Neural crest cell (in vitro differentiated cells): ENCODE measurements around the gene CFAP97. TPM values are rescaled to one million over a fixed set of nuclear protein-coding genes. Genes with fewer than 3 reads are reported as not detected.
A peak's percentile ranks its signal among the peaks of the same experiment; 100 is the strongest.

ENCODE experiments used
- DNase-seq: peaks from one replicate; pipeline ENCODE4 v3.0.0; 2021; ENCODE audit warnings: low read depth, mixed read lengths, low spot score
- H3K27ac Mint-ChIP-seq: one replicate; pipeline ENCODE4 v1.8.0; 2021; ENCODE audit warnings: mild to moderate bottlenecking, mixed read lengths; ENCODE audit not compliant: unreplicated experiment
- H3K27me3 Mint-ChIP-seq: 2 replicates; pipeline ENCODE4 v1.8.0; 2021; ENCODE audit warnings: low read depth, mild to moderate bottlenecking, mixed read lengths
- H3K36me3 Mint-ChIP-seq: 2 replicates; pipeline ENCODE4 v1.8.0; 2021; ENCODE audit warnings: low read depth, mild to moderate bottlenecking, mixed read lengths
- H3K4me1 Mint-ChIP-seq: 2 replicates; pipeline ENCODE4 v1.8.0; 2021; ENCODE audit warnings: mixed read lengths
- H3K4me3 Mint-ChIP-seq: one replicate; pipeline ENCODE4 v1.8.0; 2021; ENCODE audit warnings: mild to moderate bottlenecking, mixed read lengths
- H3K9me3 Mint-ChIP-seq: 2 replicates; pipeline ENCODE4 v1.8.0; 2021; ENCODE audit warnings: mixed read lengths
- CTCF ChIP-seq: fragments of 200-600 bp; sonication (generic); conservative IDR thresholded peaks from 2 replicates; pipeline ENCODE4 v1.5.0; 2021; ENCODE audit warnings: antibody characterized with exemption, mild to moderate bottlenecking
- total RNA-seq: library from RNA; stranded (reverse); gene quantifications from 2 replicates; pipeline ENCODE4 v1.2.1, GENCODE V29; 2021

Gene CFAP97
- total RNA-seq, 1 donor from 2014 or later, result 34.6 TPM

- Mint-ChIP-seq H3K36me3 (no peaks in the 10 kb centered on the region), H3K27me3 (no peaks in the 10 kb centered on the region), H3K4me1 (no peaks in the 10 kb centered on the region), H3K27ac (no peak overlapping the region), H3K4me3 (no peak overlapping the region), H3K9me3 (no peaks in the 10 kb centered on the region)
- peak; percentile 66 for DNase-seq
- peak; percentile 83 for TF ChIP-seq CTCF
Observed at GRCh38 chr4:185183622-185184281, 20.0 kb downstream of the CFAP97 start.

- DNase-seq, result no peak
- Mint-ChIP-seq H3K36me3 (no peaks in the 10 kb centered on the region), H3K27me3 (no peaks in the 10 kb centered on the region), H3K4me1 (no peaks in the 10 kb centered on the region), H3K4me3 (no peak overlapping the region), H3K27ac (no peak overlapping the region), H3K9me3 (no peaks in the 10 kb centered on the region)
- no peak for TF ChIP-seq CTCF
Observed at GRCh38 chr4:185182239-185182638, 21.6 kb downstream of the CFAP97 start.

- Mint-ChIP-seq H3K27me3 (no peaks in the 10 kb centered on the region), H3K4me3 (no peak overlapping the region), H3K4me1 (no peaks in the 10 kb centered on the region), H3K9me3 (no peaks in the 10 kb centered on the region), H3K36me3 (peaks cover 4% of the 10 kb centered on the region), H3K27ac (no peak overlapping the region)
- DNase-seq, result no peak
- no peak for TF ChIP-seq CTCF
Observed at GRCh38 chr4:185179488-185179887, 24.3 kb downstream of the CFAP97 start.

DNA sequence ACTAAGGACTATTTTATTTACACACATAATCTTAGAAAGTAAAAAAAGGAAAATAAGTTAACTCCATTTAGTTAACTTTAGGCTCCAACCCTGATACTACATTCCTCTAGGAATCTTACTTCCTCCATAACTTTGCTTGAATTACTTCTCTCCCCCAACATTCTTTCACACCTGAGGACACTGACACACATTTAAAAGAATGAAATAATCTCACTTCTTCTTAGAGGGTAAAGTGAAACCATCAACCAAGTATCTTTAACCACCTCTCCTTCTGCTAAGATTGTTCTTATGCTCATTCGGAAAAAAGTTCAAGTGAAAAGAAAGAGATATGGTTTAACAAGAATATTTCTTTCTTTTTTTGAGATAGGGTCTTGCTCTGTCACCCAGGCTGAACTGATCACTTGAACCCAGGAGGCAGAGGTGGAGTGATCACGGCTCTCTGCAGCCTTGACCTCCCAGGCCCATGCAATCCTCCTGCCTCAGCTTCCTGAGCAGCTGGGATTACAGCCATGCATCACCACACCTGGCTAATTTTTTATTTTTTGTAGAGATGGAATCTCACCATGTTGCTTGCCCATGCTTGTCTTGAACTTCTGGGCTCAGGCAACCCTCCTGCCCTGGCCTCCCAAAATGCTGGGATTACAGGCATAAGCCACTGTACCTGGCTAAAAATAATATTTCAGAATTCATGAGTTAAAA lies 32.3 kb downstream of the CFAP97 start:
- no peaks in the 10 kb centered on the region for H3K27me3 Mint-ChIP-seq
- peaks cover 23% of the 10 kb centered on the region for H3K36me3 Mint-ChIP-seq
- no peak overlapping the region for H3K4me3 Mint-ChIP-seq
- H3K9me3 Mint-ChIP-seq, result no peaks in the 10 kb centered on the region
- no peak for DNase-seq
- TF ChIP-seq CTCF, result no peak
- H3K27ac Mint-ChIP-seq, result peak overlapping the region; percentile 57
- H3K4me1 Mint-ChIP-seq, result peaks cover 13% of the 10 kb centered on the region

DNA sequence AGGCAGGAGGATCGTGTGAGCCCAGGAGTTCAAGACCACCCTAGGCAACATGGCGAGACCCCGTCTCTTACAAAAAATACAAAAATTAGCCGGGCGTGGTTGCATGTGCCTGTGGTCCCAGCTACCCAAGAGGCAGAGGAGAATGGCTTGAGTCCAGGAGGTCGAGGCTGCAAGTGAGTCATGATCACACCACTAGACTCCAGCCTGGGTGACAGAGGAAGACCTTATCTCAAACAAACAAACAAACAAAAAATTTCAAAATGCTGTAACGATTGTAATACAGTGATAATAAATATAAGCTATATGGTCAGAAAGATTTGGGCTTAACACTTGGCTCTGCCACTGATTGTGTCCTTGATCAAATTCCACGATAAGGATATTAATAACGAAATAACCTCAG lies 36.6 kb downstream of the CFAP97 start:
- no peak for DNase-seq
- Mint-ChIP-seq H3K9me3 (no peaks in the 10 kb centered on the region), H3K27ac (no peak overlapping the region), H3K36me3 (peaks cover 21% of the 10 kb centered on the region), H3K27me3 (no peaks in the 10 kb centered on the region), H3K4me1 (peaks cover 17% of the 10 kb centered on the region), H3K4me3 (no peak overlapping the region)
- TF ChIP-seq CTCF, result no peak
